ENCODE results near the gene TOP3A. TPM values are rescaled to one million over a fixed set of nuclear protein-coding genes. Genes with fewer than 3 reads are reported as not detected.

Gene TOP3A
- total RNA-seq: 59.0 to 61.0 TPM (median 59.1 TPM) in 3 replicates

GRCh38 chr17:18314731-18315561 is at the start of gene TOP3A, which contains the start of gene SMCR8:
Gene TOP3A (minus strand): TSS chr17:18314994. CDS start chr17:18314778, 216 bp downstream.
Gene SMCR8 (plus strand): TSS chr17:18315293. CDS start chr17:18315790, 497 bp downstream.
- peak within 1 kb of the TSS; percentile 99 for H3K27ac Mint-ChIP-seq
- DNase-seq (ENCODE audit: low spot score in 2 of 2, unreplicated experiment in 2 of 2): peak; percentile 94 to 97
- H3K27me3 Mint-ChIP-seq (ENCODE audit: low read depth): no peaks in the 10 kb centered on the region
- peaks cover 13% of the 10 kb centered on the region for H3K36me3 Mint-ChIP-seq
- H3K4me3 Mint-ChIP-seq: peak within 1 kb of the TSS; percentile 92
- H3K4me1 Mint-ChIP-seq: peaks cover 66% of the 10 kb centered on the region
- TF ChIP-seq CTCF (IDR thresholded peaks at IDR 0.05; ENCODE audit: unreplicated experiment): no peak
- H3K9me3 Mint-ChIP-seq: no peaks in the 10 kb centered on the region

- Mint-ChIP-seq H3K27ac (no peak overlapping the region), H3K27me3 (ENCODE audit: low read depth) (no peaks in the 10 kb centered on the region), H3K4me3 (no peak overlapping the region), H3K36me3 (no peaks in the 10 kb centered on the region), H3K4me1 (peaks cover 15% of the 10 kb centered on the region), H3K9me3 (no peaks in the 10 kb centered on the region)
- TF ChIP-seq CTCF (IDR thresholded peaks at IDR 0.05; ENCODE audit: unreplicated experiment): no peak
- DNase-seq (ENCODE audit: low spot score in 2 of 2, unreplicated experiment in 2 of 2): no peak
Measured at GRCh38 chr17:18364166-18364565, 49.4 kb upstream of the TOP3A start.

- no peak for TF ChIP-seq CTCF (IDR thresholded peaks at IDR 0.05; ENCODE audit: unreplicated experiment)
- Mint-ChIP-seq H3K27me3 (ENCODE audit: low read depth) (no peaks in the 10 kb centered on the region), H3K4me3 (peak within 1 kb of the TSS; percentile 86), H3K4me1 (peaks cover 15% of the 10 kb centered on the region), H3K27ac (peak within 1 kb of the TSS; percentile 50), H3K9me3 (no peaks in the 10 kb centered on the region), H3K36me3 (no peaks in the 10 kb centered on the region)
- peak; percentile 83 to 90 for DNase-seq (ENCODE audit: low spot score in 2 of 2, unreplicated experiment in 2 of 2)
Measured at GRCh38 chr17:18363101-18364049, 48.6 kb upstream of the TOP3A start, which contains the start of gene SHMT1. Gene SHMT1 (minus strand): TSS chr17:18363550. CDS start chr17:18355981, 7,569 bp downstream.

- no peaks in the 10 kb centered on the region for H3K36me3 Mint-ChIP-seq
- H3K9me3 Mint-ChIP-seq: no peaks in the 10 kb centered on the region
- H3K27me3 Mint-ChIP-seq (ENCODE audit: low read depth): no peaks in the 10 kb centered on the region
- H3K4me1 Mint-ChIP-seq: peaks cover 15% of the 10 kb centered on the region
- DNase-seq (ENCODE audit: low spot score in 2 of 2, unreplicated experiment in 2 of 2): no peak
- H3K4me3 Mint-ChIP-seq: peak overlapping the region; percentile 86
- TF ChIP-seq CTCF (IDR thresholded peaks at IDR 0.05; ENCODE audit: unreplicated experiment): no peak
- peak overlapping the region; percentile 50 for H3K27ac Mint-ChIP-seq
Measured at GRCh38 chr17:18362698-18363100, 47.9 kb upstream of the TOP3A start.

GRCh38 chr17:18361837-18362697 is 47.3 kb upstream of the TOP3A start:
- Mint-ChIP-seq H3K36me3 (no peaks in the 10 kb centered on the region), H3K27ac (peak overlapping the region; percentile 50), H3K4me3 (peak overlapping the region; percentile 86), H3K27me3 (ENCODE audit: low read depth) (no peaks in the 10 kb centered on the region), H3K9me3 (no peaks in the 10 kb centered on the region), H3K4me1 (peaks cover 15% of the 10 kb centered on the region)
- no peak for TF ChIP-seq CTCF (IDR thresholded peaks at IDR 0.05; ENCODE audit: unreplicated experiment)
- no peak for DNase-seq (ENCODE audit: low spot score in 2 of 2, unreplicated experiment in 2 of 2)

Data from mesothelial cell of epicardium (in vitro differentiated cells).